Astrocyte (in vitro differentiated cells and primary cell): ENCODE results near the gene CXCR4. TPM values are rescaled to one million over a fixed set of nuclear protein-coding genes. Genes with fewer than 3 reads are reported as not detected.

ENCODE experiments used
- DNase-seq: peaks from one replicate; pipeline ENCODE4 v3.0.0-alpha.2; 2010; ENCODE audit warnings: low read depth
- FAIRE-seq: peaks from 2 replicates; lab custom pipeline; 2011; peaks lifted over from hg19 to GRCh38; lab: Jason Lieb, UNC
- H2AFZ ChIP-seq: 2 replicates; pipeline ENCODE4 v1.6.0; 2012; ENCODE audit warnings: low read depth, low read length, inconsistent platforms
- H3K27ac ChIP-seq: 2 replicates; pipeline ENCODE4 v1.5.1; 2011; ENCODE audit warnings: low read depth, low read length, inconsistent platforms
- H3K27me3 ChIP-seq: 2 replicates; pipeline ENCODE4 v1.6.0; 2011; ENCODE audit warnings: low read length, inconsistent platforms; ENCODE audit not compliant: insufficient read depth
- H3K36me3 ChIP-seq: 2 replicates; pipeline ENCODE4 v1.5.1; 2011; ENCODE audit warnings: low read length, inconsistent platforms; ENCODE audit not compliant: insufficient read depth
- H3K4me1 ChIP-seq: 2 replicates; pipeline ENCODE4 v1.5.1; 2011; ENCODE audit warnings: low read length, inconsistent platforms; ENCODE audit not compliant: insufficient read depth
- H3K4me2 ChIP-seq: 2 replicates; pipeline ENCODE4 v1.6.0; 2012; ENCODE audit warnings: low read length, inconsistent platforms
- H3K4me3 ChIP-seq: 2 replicates; pipeline ENCODE4 v1.5.1; 2011; ENCODE audit warnings: low read depth, mild to moderate bottlenecking, low read length, inconsistent platforms; ENCODE audit not compliant: insufficient read depth
- H3K79me2 ChIP-seq: 2 replicates; pipeline ENCODE4 v1.6.0; 2012; ENCODE audit warnings: mild to moderate bottlenecking, low read length, inconsistent platforms; ENCODE audit not compliant: insufficient read depth
- H3K9ac ChIP-seq: 2 replicates; pipeline ENCODE4 v1.6.0; 2012; ENCODE audit warnings: mild to moderate bottlenecking, low read length, inconsistent platforms
- H3K9me3 ChIP-seq: 2 replicates; pipeline ENCODE4 v1.5.1; 2012; ENCODE audit warnings: low read depth, mild to moderate bottlenecking, low read length, inconsistent platforms; ENCODE audit not compliant: insufficient read depth
- H4K20me1 ChIP-seq: 2 replicates; pipeline ENCODE4 v1.6.0; 2012; ENCODE audit warnings: low read length, inconsistent platforms; ENCODE audit not compliant: insufficient read depth
- H3K27ac Mint-ChIP-seq: one replicate; pipeline ENCODE4 v1.8.0; 2021; ENCODE audit warnings: mild to moderate bottlenecking, mixed read lengths; ENCODE audit not compliant: unreplicated experiment
- H3K27me3 Mint-ChIP-seq: one replicate; pipeline ENCODE4 v1.8.0; 2021; ENCODE audit warnings: low read depth, mixed read lengths; ENCODE audit not compliant: unreplicated experiment
- H3K36me3 Mint-ChIP-seq: one replicate; pipeline ENCODE4 v1.8.0; 2021; ENCODE audit warnings: low read depth, mixed read lengths; ENCODE audit not compliant: unreplicated experiment
- H3K4me1 Mint-ChIP-seq: one replicate; pipeline ENCODE4 v1.8.0; 2021; ENCODE audit warnings: low read depth, mixed read lengths; ENCODE audit not compliant: unreplicated experiment
- H3K4me3 Mint-ChIP-seq: one replicate; pipeline ENCODE4 v1.8.0; 2021; ENCODE audit warnings: mild to moderate bottlenecking, moderate library complexity, mixed read lengths; ENCODE audit not compliant: unreplicated experiment
- H3K9me3 Mint-ChIP-seq: one replicate; pipeline ENCODE4 v1.8.0; 2021; ENCODE audit warnings: mild to moderate bottlenecking, mixed read lengths; ENCODE audit not compliant: unreplicated experiment
- CTCF ChIP-seq: IDR thresholded peaks from 2 replicates; pipeline ENCODE4 v1.5.1; 2011; ENCODE audit warnings: low read depth, mild to moderate bottlenecking, inconsistent platforms, low read length, moderate library complexity; ENCODE audit not compliant: insufficient read depth
- EZH2 ChIP-seq: IDR thresholded peaks from 2 replicates; pipeline ENCODE4 v1.6.1; 2012; ENCODE audit warnings: mild to moderate bottlenecking, low read length, inconsistent platforms; ENCODE audit not compliant: insufficient read depth
- total RNA-seq: library from RNA; stranded (reverse); gene quantifications from 2 replicates; pipeline ENCODE4 v1.2.1, GENCODE V29; 2021

The CXCR4 gene
- total RNA-seq, 1 donor from 2014 or later = 4.1 TPM

- Histone ChIP-seq H3K4me2 (no peak overlapping the region), H3K9ac (no peak overlapping the region), H3K4me1 (no peaks in the 10 kb centered on the region), H2AFZ (no peak overlapping the region), H3K4me3 (no peak overlapping the region), H3K36me3 (no peaks in the 10 kb centered on the region), H3K27me3 (peaks cover 30% of the 10 kb centered on the region), H3K9me3 (no peaks in the 10 kb centered on the region), H4K20me1 (no peaks in the 10 kb centered on the region), H3K79me2 (no peaks in the 10 kb centered on the region), H3K27ac (no peak overlapping the region)
- DNase-seq = no peak
- no peaks in the 10 kb centered on the region for H3K36me3 Mint-ChIP-seq
- FAIRE-seq = no peak
- H3K9me3 Mint-ChIP-seq = no peaks in the 10 kb centered on the region
- TF ChIP-seq EZH2 (no peak), CTCF (no peak)
- no peak overlapping the region for H3K4me3 Mint-ChIP-seq
- peaks cover 23% of the 10 kb centered on the region for H3K4me1 Mint-ChIP-seq
- no peak overlapping the region for H3K27ac Mint-ChIP-seq
- peaks cover 9% of the 10 kb centered on the region for H3K27me3 Mint-ChIP-seq
These were observed 8.1 kb upstream of the CXCR4 start for GRCh38 chr2:136126021-136126420.

GRCh38 chr2:136125236-136125635 is 7.3 kb upstream of the CXCR4 start:
- H3K36me3 Mint-ChIP-seq = no peaks in the 10 kb centered on the region
- H3K27ac Mint-ChIP-seq = no peak overlapping the region
- H3K4me1 Mint-ChIP-seq = peaks cover 15% of the 10 kb centered on the region
- Histone ChIP-seq H3K9me3 (no peaks in the 10 kb centered on the region), H3K79me2 (no peaks in the 10 kb centered on the region), H4K20me1 (no peaks in the 10 kb centered on the region), H2AFZ (no peak overlapping the region), H3K9ac (no peak overlapping the region), H3K27ac (no peak overlapping the region), H3K4me2 (no peak overlapping the region), H3K4me3 (no peak overlapping the region), H3K36me3 (no peaks in the 10 kb centered on the region), H3K27me3 (peaks cover 38% of the 10 kb centered on the region), H3K4me1 (no peaks in the 10 kb centered on the region)
- H3K4me3 Mint-ChIP-seq = no peak overlapping the region
- peaks cover 13% of the 10 kb centered on the region for H3K27me3 Mint-ChIP-seq
- FAIRE-seq = no peak
- no peaks in the 10 kb centered on the region for H3K9me3 Mint-ChIP-seq
- TF ChIP-seq EZH2 (no peak), CTCF (no peak)
- no peak for DNase-seq

- Mint-ChIP-seq H3K4me3 (no peak overlapping the region), H3K4me1 (peaks cover 12% of the 10 kb centered on the region), H3K27ac (no peak overlapping the region), H3K9me3 (no peaks in the 10 kb centered on the region), H3K27me3 (peaks cover 17% of the 10 kb centered on the region), H3K36me3 (no peaks in the 10 kb centered on the region)
- no peak overlapping the region for H2AFZ ChIP-seq
- DNase-seq = no peak
- H3K4me3 ChIP-seq = no peak overlapping the region
- H3K27ac ChIP-seq = no peak overlapping the region
- H3K4me1 ChIP-seq = no peaks in the 10 kb centered on the region
- no peaks in the 10 kb centered on the region for H3K36me3 ChIP-seq
- H4K20me1 ChIP-seq = no peaks in the 10 kb centered on the region
- H3K9me3 ChIP-seq = no peaks in the 10 kb centered on the region
- no peak overlapping the region for H3K4me2 ChIP-seq
- no peak for FAIRE-seq
- H3K27me3 ChIP-seq = peaks cover 42% of the 10 kb centered on the region
- no peak overlapping the region for H3K9ac ChIP-seq
- TF ChIP-seq CTCF (no peak), EZH2 (no peak)
- no peaks in the 10 kb centered on the region for H3K79me2 ChIP-seq
These were observed 6.9 kb upstream of the CXCR4 start for GRCh38 chr2:136124805-136125204.
